Astrocyte (in vitro differentiated cells and primary cell): ENCODE measurements around the gene PIK3R3.

Experiments
- CTCF ChIP-seq: IDR thresholded peaks from 2 replicates; pipeline ENCODE4 v1.5.1; 2011; ENCODE audit warnings: low read depth, mild to moderate bottlenecking, inconsistent platforms, low read length, moderate library complexity; ENCODE audit not compliant: insufficient read depth
- EZH2 ChIP-seq: IDR thresholded peaks from 2 replicates; pipeline ENCODE4 v1.6.1; 2012; ENCODE audit warnings: mild to moderate bottlenecking, low read length, inconsistent platforms; ENCODE audit not compliant: insufficient read depth

GRCh38 chr1:46179138-46180081 is 47.0 kb upstream of the PIK3R3 start:
- TF ChIP-seq CTCF: peak; percentile 92
- TF ChIP-seq EZH2: no peak
